Activated CD8-positive, alpha-beta memory T cell treated with anti-CD3 and anti-CD28 coated beads, Interleukin-2, amount 10 ng/mL, durations not matched to agents 7 days and 5 days (primary cell): ENCODE results near the gene VGLL3. TPM values are rescaled to one million over a fixed set of nuclear protein-coding genes. Genes with fewer than 3 reads are reported as not detected.
"Not testable (repeated sequence)": the region's sequence is repeated elsewhere in the genome, so short reads cannot be mapped to it uniquely, and the experiment has no call there.

Source experiments
- ATAC-seq: fragments of 150-1000 bp; cut with Tn5 transposase; one replicate; pipeline ENCODE4 v1.10.0; 2021; ENCODE audit warnings: moderate library complexity
- CTCF ChIA-PET: fragments of 350-600 bp; sonication (Branson Sonifier 250); formaldehyde crosslinking; loops from one replicate; lab custom pipeline; 2021; ENCODE audit warnings: antibody characterized with exemption; lab: Charles Lee
- DNase-seq: peaks from one replicate; pipeline ENCODE4 v3.0.0-alpha.2; 2020
- H3K27ac Mint-ChIP-seq: one replicate; pipeline ENCODE4 v1.8.0; 2021; ENCODE audit warnings: mild to moderate bottlenecking, mixed read lengths
- H3K27me3 Mint-ChIP-seq: one replicate; pipeline ENCODE4 v1.8.0; 2021; ENCODE audit warnings: mixed read lengths
- H3K36me3 Mint-ChIP-seq: one replicate; pipeline ENCODE4 v1.8.0; 2021; ENCODE audit warnings: mild to moderate bottlenecking, mixed read lengths
- H3K4me1 Mint-ChIP-seq: one replicate; pipeline ENCODE4 v1.8.0; 2021; ENCODE audit warnings: mixed read lengths
- H3K4me3 Mint-ChIP-seq: one replicate; pipeline ENCODE4 v1.8.0; 2021; ENCODE audit warnings: mild to moderate bottlenecking, moderate library complexity, mixed read lengths
- H3K9me3 Mint-ChIP-seq: one replicate; pipeline ENCODE4 v1.8.0; 2022; ENCODE audit warnings: low read depth, mixed read lengths
- total RNA-seq, 2 experiments: library from RNA; stranded (reverse); gene quantifications; one replicate each; pipeline ENCODE4 v1.2.3, GENCODE V29; 2021

VGLL3 gene
- total RNA-seq, 2 experiments from 2014 or later = not detected

- H3K4me1 Mint-ChIP-seq = no peaks in the 10 kb centered on the region
- CTCF ChIA-PET = no interaction called here
- peaks cover 2% of the 10 kb centered on the region for H3K27me3 Mint-ChIP-seq
Measured at GRCh38 chr3:86984271-86984670, 6.7 kb downstream of the VGLL3 start.

GRCh38 chr3:86982883-86983282 lies 8.1 kb downstream of the VGLL3 start:
- no peak for ATAC-seq
- Mint-ChIP-seq H3K36me3 (no peaks in the 10 kb centered on the region), H3K27me3 (no peaks in the 10 kb centered on the region), H3K9me3 (no peaks in the 10 kb centered on the region), H3K27ac (no peak overlapping the region), H3K4me3 (no peak overlapping the region), H3K4me1 (no peaks in the 10 kb centered on the region)
- CTCF ChIA-PET = no interaction called here
- no peak for DNase-seq

More at GRCh38 chr3:86984271-86984670, 6.7 kb downstream of the VGLL3 start:
- ATAC-seq (no peak), DNase-seq (no peak)
- Mint-ChIP-seq H3K27ac (no peak overlapping the region), H3K36me3 (no peaks in the 10 kb centered on the region), H3K4me3 (no peak overlapping the region), H3K9me3 (no peaks in the 10 kb centered on the region)

- ATAC-seq (no peak), DNase-seq (no peak)
- Mint-ChIP-seq H3K27ac (no peak overlapping the region), H3K4me3 (no peak overlapping the region), H3K4me1 (no peaks in the 10 kb centered on the region), H3K9me3 (no peaks in the 10 kb centered on the region), H3K36me3 (no peaks in the 10 kb centered on the region), H3K27me3 (no peaks in the 10 kb centered on the region)
- CTCF ChIA-PET = no interaction called here
Measured at GRCh38 chr3:86978111-86978551, 12.8 kb downstream of the VGLL3 start.

GRCh38 chr3:86976219-86976618 lies 14.7 kb downstream of the VGLL3 start:
- no peaks in the 10 kb centered on the region for H3K27me3 Mint-ChIP-seq
- no peak for DNase-seq
- H3K4me1 Mint-ChIP-seq = no peaks in the 10 kb centered on the region
- no peak overlapping the region for H3K4me3 Mint-ChIP-seq
- CTCF ChIA-PET = no interaction called here
- H3K9me3 Mint-ChIP-seq = no peaks in the 10 kb centered on the region
- no peak overlapping the region for H3K27ac Mint-ChIP-seq
- no peaks in the 10 kb centered on the region for H3K36me3 Mint-ChIP-seq
- no peak for ATAC-seq

GRCh38 chr3:86974177-86974576 lies 16.8 kb downstream of the VGLL3 start:
- CTCF ChIA-PET, H3K27me3 Mint-ChIP-seq, H3K9me3 Mint-ChIP-seq, H3K36me3 Mint-ChIP-seq, H3K4me1 Mint-ChIP-seq, H3K4me3 Mint-ChIP-seq, H3K27ac Mint-ChIP-seq, DNase-seq, ATAC-seq: not testable (repeated sequence)

GRCh38 chr3:86973440-86973839 lies 17.5 kb downstream of the VGLL3 start:
- H3K27ac Mint-ChIP-seq = no peak overlapping the region
- H3K4me1 Mint-ChIP-seq = no peaks in the 10 kb centered on the region
- H3K36me3 Mint-ChIP-seq = no peaks in the 10 kb centered on the region
- H3K9me3 Mint-ChIP-seq = no peaks in the 10 kb centered on the region
- no peak overlapping the region for H3K4me3 Mint-ChIP-seq
- ATAC-seq = no peak
- CTCF ChIA-PET = no interaction called here
- no peaks in the 10 kb centered on the region for H3K27me3 Mint-ChIP-seq
- DNase-seq = no peak

GRCh38 chr3:86969500-86970189 lies 21.3 kb downstream of the VGLL3 start:
- H3K9me3 Mint-ChIP-seq = no peaks in the 10 kb centered on the region
- no peak for ATAC-seq
- no peak overlapping the region for H3K27ac Mint-ChIP-seq
- H3K4me1 Mint-ChIP-seq = no peaks in the 10 kb centered on the region
- no peak overlapping the region for H3K4me3 Mint-ChIP-seq
- no peaks in the 10 kb centered on the region for H3K27me3 Mint-ChIP-seq
- CTCF ChIA-PET = no interaction called here
- H3K36me3 Mint-ChIP-seq = no peaks in the 10 kb centered on the region
- no peak for DNase-seq

- ATAC-seq (no peak), DNase-seq (no peak)
- no peak overlapping the region for H3K27ac Mint-ChIP-seq
- no peak overlapping the region for H3K4me3 Mint-ChIP-seq
- no peaks in the 10 kb centered on the region for H3K36me3 Mint-ChIP-seq
- no peaks in the 10 kb centered on the region for H3K4me1 Mint-ChIP-seq
- CTCF ChIA-PET = no interaction called here
- H3K9me3 Mint-ChIP-seq = no peaks in the 10 kb centered on the region
- no peaks in the 10 kb centered on the region for H3K27me3 Mint-ChIP-seq
Measured at GRCh38 chr3:86968244-86968932, 22.6 kb downstream of the VGLL3 start.

- DNase-seq (no peak), ATAC-seq (no peak)
- H3K9me3 Mint-ChIP-seq = no peaks in the 10 kb centered on the region
- no peak overlapping the region for H3K4me3 Mint-ChIP-seq
- H3K36me3 Mint-ChIP-seq = no peaks in the 10 kb centered on the region
- H3K27me3 Mint-ChIP-seq = no peaks in the 10 kb centered on the region
- no peaks in the 10 kb centered on the region for H3K4me1 Mint-ChIP-seq
- no peak overlapping the region for H3K27ac Mint-ChIP-seq
- CTCF ChIA-PET = no interaction called here
Measured at GRCh38 chr3:86967062-86967461, 23.9 kb downstream of the VGLL3 start.

- CTCF ChIA-PET = no interaction called here
- H3K9me3 Mint-ChIP-seq = no peaks in the 10 kb centered on the region
- no peak for ATAC-seq
- H3K36me3 Mint-ChIP-seq = no peaks in the 10 kb centered on the region
- no peak for DNase-seq
- no peak overlapping the region for H3K4me3 Mint-ChIP-seq
- no peak overlapping the region for H3K27ac Mint-ChIP-seq
- no peaks in the 10 kb centered on the region for H3K4me1 Mint-ChIP-seq
- H3K27me3 Mint-ChIP-seq = no peaks in the 10 kb centered on the region
Measured at GRCh38 chr3:86965166-86965565, 25.8 kb downstream of the VGLL3 start.

GRCh38 chr3:86963611-86964010 lies 27.3 kb downstream of the VGLL3 start:
- H3K27ac Mint-ChIP-seq = no peak overlapping the region
- H3K36me3 Mint-ChIP-seq = no peaks in the 10 kb centered on the region
- no peak overlapping the region for H3K4me3 Mint-ChIP-seq
- ATAC-seq (no peak), DNase-seq (no peak)
- no peaks in the 10 kb centered on the region for H3K4me1 Mint-ChIP-seq
- no peaks in the 10 kb centered on the region for H3K9me3 Mint-ChIP-seq
- CTCF ChIA-PET = no interaction called here
- H3K27me3 Mint-ChIP-seq = no peaks in the 10 kb centered on the region

GRCh38 chr3:86961297-86961696 lies 29.7 kb downstream of the VGLL3 start:
- DNase-seq (no peak), ATAC-seq (no peak)
- no peaks in the 10 kb centered on the region for H3K27me3 Mint-ChIP-seq
- no peaks in the 10 kb centered on the region for H3K36me3 Mint-ChIP-seq
- H3K27ac Mint-ChIP-seq = no peak overlapping the region
- no peaks in the 10 kb centered on the region for H3K4me1 Mint-ChIP-seq
- H3K9me3 Mint-ChIP-seq = peaks cover 2% of the 10 kb centered on the region
- H3K4me3 Mint-ChIP-seq = no peak overlapping the region
- CTCF ChIA-PET = no interaction called here

GRCh38 chr3:86960550-86960949 lies 30.4 kb downstream of the VGLL3 start:
- DNase-seq = no peak
- no peaks in the 10 kb centered on the region for H3K27me3 Mint-ChIP-seq
- ATAC-seq = no peak
- H3K4me3 Mint-ChIP-seq = no peak overlapping the region
- CTCF ChIA-PET = interaction anchor here (0.7 kb wide), 1 partner anchor 221 kb away, joined by 3 read pairs; no protein-coding TSS in a partner anchor
- H3K4me1 Mint-ChIP-seq = no peaks in the 10 kb centered on the region
- H3K36me3 Mint-ChIP-seq = no peaks in the 10 kb centered on the region
- H3K27ac Mint-ChIP-seq = no peak overlapping the region
- H3K9me3 Mint-ChIP-seq = peaks cover 2% of the 10 kb centered on the region

GRCh38 chr3:86958534-86958933 lies 32.4 kb downstream of the VGLL3 start:
- no peak for ATAC-seq
- CTCF ChIA-PET = no interaction called here
- Mint-ChIP-seq H3K27me3 (no peaks in the 10 kb centered on the region), H3K36me3 (no peaks in the 10 kb centered on the region), H3K4me3 (no peak overlapping the region), H3K4me1 (no peaks in the 10 kb centered on the region), H3K9me3 (peaks cover 2% of the 10 kb centered on the region), H3K27ac (no peak overlapping the region)
- DNase-seq = no peak
